HG03280 (cell line): ENCODE results near the gene PEAK1.
"Not testable (repeated sequence)": the region's sequence is repeated elsewhere in the genome, so short reads cannot be mapped to it uniquely, and the experiment has no call there.

ENCODE experiments used
- ATAC-seq: cut with Tn5 transposase; IDR thresholded peaks from one replicate; pipeline ENCODE4 v1.9.1; 2021; ENCODE audit warnings: mild to moderate bottlenecking, moderate library complexity; ENCODE audit not compliant: unreplicated experiment

PEAK1 gene

DNA sequence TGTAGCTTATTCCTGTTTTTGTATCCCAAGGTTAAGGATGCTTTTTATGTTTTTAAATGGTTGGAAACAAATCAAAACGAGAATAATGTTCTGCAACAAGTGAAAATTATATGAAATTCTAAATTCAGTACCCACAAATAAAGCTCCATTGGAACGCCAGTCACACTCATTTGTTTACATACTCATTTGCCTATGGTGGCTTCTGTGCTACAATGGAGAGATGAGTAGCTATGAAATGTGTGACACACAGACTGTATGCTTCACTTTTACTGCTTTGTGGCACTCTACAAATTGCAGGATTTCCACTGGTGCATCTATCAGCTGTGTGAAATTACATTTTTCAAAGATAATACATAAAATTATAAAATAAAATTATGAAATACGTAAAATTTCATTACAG is 236.8 kb downstream of the PEAK1 start:
- ATAC-seq, result no peak

DNA sequence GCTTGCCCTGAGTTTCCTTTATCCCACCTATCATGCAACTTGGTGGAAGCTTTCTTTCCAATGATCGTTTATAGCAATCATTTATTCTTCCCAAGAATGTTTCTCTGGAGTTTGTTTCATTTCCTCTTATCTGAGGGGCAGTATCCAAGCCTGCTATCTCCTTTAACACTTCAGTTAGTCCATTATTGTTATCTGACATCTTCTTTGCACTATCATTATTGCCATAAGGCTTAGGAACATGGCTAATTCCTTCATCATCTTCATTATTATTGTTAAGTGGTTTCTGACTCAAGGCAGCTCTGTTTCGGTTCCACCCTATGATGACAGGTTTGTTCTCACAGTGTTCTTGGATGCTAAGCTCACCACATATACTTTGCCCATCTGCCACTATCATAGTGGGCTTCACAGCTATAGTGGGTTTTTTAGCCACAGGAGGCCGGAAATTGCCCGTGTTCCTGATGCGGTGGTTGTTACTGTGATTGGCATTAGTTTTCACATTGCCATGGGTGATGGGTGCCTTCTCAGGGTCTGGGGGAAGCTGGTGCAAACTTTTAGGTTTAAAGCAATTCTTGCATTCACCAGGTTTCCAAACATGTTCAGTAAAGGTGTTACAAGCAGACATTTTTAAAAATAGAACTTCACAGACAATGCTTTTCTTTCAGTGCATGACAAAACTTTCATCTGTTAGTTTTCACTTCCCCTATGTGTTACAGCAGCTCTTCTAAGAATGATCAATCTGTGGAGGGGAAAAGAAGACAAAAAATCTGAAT is 238.4 kb downstream of the PEAK1 start:
- peak; percentile 62 for ATAC-seq

DNA sequence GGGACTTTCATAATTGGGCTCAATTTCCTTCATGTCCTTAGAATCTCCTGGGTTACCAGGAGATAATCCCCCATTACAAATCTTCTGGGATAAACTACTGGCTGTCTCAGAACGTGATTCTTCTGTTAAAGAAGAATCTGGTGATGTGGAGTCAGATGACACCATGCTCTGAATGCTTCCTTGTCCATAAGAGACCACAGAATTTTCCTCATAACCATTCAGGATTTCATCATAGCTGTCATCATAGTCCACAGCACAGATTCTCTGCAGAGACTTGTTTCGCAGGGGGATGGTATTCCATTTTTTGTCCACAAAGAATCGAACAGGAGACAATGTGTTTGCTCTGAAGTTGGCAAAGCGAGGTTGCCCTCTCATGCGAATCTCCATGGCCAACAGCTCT is 239.1 kb downstream of the PEAK1 start:
- no peak for ATAC-seq

DNA sequence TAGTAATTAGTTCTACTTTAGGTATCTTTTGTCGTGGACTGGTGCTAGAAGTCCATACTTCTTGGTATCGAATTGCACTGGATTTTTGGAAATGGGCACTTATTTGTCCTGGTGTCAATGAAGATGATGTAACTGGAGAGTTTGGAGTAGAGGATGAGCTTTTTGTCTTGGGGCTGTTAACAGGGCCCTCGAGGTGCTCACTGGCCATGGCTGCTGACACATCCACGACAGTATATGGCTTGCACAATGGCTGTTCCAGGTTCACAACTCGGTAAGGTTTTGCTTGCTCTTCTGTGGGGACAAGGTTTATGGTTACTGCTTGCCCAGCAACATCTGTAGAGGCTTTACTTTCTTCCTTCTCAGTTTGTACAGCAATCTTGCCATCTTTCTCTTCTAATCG is 239.6 kb downstream of the PEAK1 start:
- no peak for ATAC-seq

DNA sequence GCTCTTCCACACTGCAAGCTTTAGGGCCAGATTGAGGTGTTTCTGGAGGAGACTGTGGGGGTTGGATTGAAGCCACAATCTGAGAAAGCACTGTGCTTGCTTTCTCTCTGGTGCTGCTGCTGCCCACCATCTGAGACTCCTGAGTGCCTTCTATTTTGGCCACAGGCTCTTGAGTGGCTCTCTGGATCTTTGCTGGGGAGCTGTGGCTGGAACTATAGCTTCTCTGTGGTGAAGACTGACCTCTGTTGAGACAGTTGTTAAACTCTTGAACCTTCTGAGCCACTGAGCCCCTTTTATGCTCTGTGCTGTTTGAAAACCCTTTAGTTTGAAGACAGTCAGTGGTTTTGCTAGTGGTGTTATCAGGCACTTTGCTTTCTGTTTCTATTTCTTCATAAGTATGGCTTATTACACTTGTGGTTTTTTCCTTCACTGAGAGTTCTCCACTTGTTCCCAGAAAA is 240.3 kb downstream of the PEAK1 start:
- no peak for ATAC-seq

DNA sequence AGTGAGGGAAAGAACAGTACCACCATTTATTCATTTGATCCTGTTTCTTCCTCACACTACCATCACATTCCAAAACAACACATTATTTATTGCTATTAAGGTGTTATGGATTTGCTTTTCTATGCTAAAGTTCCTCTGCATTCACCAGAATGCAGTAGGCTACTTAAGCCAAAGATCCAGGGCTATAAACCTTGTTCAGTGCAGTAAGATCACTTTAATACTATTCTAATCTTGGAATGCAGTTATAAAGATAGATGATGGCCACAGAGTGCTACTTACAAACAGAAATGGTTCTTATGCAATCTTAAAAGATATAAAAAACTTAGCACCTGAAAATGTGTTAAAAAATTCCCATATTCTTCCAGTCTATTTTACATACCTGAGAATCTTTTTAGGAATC is 241.5 kb downstream of the PEAK1 start:
- no peak for ATAC-seq

DNA sequence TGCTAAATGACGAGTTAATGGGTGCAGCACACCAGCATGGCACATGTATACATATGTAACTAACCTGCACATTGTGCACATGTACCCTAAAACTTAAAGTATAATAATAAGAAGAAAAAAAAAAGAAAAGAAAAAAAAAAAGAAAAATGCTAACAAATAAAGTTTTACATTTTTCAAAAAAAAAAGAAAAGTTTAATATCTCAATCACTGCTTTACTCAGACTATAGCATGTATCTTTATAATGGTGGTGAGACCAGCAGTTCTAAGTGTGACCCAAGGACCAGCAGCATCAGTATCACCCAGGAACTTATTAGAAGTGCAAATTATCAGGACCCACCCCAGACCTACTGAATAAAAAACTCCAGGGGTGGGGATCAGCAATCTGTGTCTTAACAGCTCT is 243.8 kb downstream of the PEAK1 start:
- not testable (repeated sequence) for ATAC-seq

DNA sequence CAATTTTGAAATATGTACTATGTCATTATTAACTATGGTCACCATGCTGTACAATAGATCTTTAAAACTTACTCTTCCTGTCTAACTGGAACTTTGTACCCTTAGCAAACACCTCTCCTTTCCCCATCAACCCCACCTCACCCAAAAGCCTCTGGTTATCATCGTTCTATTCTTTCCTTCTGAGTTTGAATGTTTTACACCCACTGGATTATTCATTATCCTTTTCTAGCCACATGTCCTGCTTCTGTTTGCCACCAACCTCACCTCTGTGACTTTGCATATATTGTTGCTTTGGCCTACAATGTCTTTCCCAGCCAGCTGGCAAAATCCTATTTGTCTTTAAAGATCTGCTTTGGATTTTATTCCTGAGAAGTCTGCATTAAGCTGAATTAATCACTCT is 246.4 kb downstream of the PEAK1 start:
- no peak for ATAC-seq

DNA sequence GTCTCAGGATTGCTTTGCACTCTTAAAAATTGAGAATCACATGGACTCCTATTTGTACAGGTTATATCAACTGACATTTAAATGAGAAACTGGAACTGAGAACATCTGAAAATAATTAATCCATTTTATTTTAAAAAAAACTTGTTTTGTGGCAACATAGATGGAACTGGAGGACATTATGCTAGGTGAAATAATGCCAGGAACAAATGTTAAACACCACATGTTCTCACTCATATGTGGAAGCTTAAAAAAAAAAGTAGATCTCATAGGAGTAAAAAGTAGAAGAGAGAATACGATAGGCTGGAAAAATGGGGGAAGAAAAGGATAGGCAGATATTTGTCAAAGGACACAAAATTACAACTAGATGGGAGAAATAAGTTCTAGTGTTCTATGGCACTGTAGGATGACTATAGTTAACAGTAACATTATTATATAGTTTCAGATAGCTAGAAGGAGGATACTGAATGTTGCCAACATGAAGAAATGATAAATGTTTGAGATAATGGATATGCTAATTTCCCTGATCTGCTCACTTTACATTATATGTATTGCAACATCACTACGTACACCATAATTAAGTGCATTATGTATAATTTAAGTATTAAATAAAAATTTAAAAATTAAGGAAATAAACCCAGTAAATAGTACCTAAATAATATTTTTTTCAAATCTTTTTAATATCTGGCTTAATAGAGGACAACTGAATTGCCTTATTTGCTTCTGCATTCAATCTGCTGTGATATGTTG is 248.5 kb downstream of the PEAK1 start:
- no peak for ATAC-seq

DNA sequence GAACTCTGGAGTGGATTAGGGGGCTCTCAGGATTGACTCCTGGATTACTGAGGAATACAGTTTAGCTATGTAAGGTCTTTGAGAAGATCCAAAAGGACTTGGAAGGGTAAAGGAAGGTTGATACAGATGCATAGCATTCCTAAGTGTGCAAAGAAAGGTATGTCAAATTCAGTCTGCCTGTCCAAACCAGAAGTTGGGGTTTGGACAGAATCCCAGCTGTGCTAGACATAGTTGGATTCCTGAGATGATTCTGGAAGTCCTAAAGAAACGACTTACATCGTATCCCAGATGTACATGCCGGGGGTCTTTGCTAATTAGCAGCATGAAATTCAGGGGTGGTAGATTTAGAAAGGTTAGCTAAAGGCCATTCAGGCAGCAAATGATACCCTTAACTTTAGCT is 251.3 kb downstream of the PEAK1 start:
- ATAC-seq, result no peak

DNA sequence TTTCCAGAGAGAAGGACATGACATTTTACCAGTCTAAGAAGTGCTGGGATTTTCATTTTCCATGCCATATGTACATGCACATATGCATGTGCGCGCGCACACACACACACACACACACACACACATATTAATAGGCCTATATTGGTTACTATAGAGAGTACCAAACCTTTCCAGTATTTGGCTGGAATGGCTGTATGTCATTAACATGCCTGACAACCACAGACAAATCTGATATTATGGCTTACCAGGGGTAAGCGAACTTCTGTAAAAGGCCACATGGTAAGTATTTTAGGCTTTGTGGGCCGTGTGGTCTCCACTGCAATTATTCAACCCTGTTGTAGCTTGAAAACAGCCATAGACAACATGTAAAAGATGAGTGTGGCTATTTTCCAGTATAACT is 251.8 kb downstream of the PEAK1 start:
- ATAC-seq, result no peak

DNA sequence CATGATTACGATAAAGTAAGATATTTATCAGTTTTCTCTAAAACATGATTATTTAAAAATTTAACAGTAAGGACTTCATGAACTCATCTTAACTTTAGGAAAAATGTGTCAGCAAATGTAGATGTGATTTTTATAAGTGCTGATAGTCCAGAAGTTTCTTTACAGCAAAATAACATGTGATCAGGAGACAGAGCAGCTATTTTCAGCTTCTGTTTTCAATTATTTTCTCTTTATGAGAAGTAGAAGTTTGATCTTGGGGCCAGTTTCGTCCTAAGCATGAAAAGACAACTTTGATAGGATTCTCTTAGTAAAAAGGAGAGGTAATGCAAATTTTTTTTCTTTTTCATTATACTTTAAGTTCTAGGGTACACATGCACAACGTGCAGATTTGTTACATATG is 252.5 kb downstream of the PEAK1 start:
- no peak for ATAC-seq

DNA sequence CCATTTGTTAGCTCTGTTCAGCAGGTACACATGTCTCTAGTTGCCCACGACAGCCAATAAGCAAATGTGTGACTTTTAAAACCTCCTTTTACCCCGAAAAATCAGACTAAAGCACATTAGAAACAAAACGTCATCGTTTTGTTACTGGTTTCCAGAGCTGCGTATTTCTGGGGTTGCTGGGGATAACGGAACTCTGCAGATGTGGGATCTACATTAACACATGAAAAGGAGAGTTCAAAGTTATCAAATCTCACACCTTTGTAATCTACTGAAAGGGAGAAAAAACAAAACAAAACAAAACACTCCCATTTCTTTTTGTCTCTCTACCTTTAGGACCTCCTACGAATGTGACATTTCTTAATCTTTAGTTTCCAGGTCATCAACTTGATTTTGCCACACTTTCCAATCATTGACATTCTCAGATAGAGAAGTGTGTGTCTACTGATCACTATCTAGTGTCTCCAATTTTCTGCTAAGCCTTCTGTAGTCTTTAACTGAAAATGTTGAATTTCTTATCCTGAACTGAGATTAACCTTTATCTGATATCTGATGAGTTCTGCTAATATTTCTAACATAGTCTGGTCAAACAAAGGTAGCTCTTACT is 256.0 kb downstream of the PEAK1 start:
- no peak for ATAC-seq

DNA sequence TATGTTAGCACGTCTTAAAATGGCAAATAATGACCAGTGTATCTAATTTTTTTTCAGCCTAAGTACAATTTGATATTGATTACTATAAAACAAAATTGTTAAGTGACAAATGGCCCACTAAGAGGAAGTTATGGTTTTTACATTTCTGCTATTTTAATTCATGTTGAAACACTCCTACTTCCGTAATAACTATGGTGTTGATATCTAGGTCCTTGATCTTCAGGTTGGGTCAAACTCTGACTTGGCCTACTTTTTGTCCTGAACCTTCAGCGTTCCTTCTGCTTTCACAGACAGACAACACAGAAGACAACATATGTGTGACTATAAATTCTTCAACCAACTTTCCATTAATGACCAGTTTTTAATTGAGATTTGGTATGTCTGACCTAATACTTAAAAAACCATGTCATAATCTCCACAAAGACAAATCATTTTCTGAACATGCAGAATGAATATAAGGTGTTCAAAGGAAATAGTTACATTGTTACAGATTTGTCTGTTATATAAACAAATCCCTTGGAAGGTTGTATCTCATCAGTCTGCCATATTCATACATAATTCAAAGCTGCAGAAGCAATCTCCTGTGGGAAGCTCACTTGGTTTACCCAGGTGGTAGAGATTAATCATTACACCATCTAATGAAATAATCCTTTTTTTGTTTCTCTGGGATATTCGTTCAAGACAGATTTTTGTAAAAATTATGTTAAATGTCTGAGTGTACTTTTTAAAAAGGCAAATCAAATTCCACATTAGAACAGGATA is 256.9 kb downstream of the PEAK1 start:
- ATAC-seq, result no peak

DNA sequence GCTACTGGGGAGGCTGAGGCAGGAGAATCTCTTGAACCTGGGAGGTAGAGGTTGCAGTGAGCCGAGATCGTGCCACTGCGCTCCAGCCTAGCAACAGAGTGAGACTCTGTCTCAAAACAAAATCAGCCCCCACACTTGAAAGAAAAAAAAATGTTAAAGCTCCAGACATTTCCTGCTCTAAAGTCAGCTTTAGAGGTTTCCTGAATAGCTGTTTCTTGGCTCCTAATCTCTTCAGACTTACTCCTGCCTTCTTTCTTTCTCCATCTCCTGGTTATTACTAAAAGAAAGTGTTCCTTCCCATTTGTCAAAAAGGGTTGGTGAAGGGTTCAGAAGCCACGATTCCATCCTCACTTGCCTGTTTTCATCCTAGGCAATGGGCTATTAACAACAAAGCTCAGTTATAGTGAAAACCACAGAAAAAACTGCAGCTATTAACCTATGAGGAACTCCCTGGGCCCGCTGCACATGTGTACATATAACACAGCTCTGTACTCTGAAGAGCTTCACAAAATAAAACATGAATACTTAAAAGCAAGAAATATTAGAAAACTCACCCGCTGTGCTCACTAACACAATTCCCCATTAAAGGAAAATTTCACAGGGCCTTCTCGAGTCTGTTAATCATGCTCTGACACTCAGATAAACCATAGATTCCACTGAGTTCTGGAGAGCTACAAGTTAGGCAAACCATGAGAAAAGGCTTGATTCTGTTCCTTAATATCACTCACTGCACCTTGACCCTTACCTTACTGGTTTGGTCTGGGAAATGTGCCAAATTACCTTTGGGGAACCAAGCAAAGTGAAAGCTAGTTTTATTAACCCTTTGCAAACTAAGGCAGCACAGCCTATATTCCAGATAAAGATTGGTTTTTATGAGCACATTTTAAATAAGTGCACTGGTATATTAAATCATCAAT is 259.1 kb downstream of the PEAK1 start:
- ATAC-seq, result no peak

DNA sequence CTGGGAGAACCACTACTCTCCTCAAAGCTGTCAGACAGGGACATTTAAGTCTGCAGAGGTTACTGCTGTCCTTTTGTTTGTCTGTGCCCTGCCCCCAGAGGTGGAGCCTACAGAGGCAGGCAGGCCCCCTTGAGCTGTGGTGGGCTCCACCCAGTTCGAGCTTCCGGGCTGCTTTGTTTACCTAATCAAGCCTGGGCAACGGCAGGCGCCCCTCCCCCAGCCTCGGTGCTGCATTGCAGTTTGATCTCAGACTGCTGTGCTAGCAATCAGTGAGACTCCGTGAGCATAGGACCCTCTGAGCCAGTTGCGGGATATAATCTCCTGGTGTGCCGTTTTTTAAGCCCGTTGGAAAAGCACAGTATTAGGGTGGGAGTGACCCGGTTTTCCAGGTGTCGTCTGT is 263.9 kb downstream of the PEAK1 start:
- not testable (repeated sequence) for ATAC-seq

DNA sequence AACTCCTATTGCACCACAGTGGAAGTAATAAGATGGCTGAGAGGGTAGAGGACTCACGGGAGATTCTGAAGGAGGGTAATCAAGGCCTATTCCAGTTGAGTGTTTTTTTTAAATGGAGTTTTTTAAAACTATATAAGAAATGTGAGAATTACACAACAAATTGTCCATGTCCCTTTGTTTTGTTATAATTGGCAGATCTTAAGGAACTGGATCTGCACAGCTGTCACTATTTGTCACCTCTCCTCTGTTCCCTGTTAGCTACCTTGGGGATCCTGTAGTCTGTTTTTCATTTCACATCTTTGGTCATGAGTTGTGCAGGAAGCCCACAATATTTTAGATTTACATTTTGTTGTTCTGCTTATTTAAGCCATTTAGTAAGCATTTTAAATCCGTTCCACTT is 271.7 kb downstream of the PEAK1 start:
- no peak for ATAC-seq

DNA sequence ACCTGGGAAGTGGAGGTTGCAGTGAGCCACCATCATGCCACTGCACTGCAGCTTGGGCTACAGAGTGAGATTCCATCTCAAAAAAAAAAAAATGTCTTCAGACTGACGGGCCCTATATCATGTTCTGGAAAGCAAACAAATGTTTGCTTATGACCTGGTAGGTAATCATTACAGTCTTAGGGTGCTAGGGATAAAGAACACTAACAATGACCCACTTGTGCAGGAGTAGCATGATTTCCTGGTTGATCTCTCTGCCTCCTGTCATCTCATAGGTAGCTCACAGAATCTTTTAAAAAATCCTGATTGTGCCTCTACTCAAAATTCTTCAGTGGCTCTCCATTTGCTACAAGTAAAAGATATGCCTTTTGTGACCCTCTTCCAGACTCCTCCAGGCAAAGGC is 274.5 kb downstream of the PEAK1 start:
- no peak for ATAC-seq

DNA sequence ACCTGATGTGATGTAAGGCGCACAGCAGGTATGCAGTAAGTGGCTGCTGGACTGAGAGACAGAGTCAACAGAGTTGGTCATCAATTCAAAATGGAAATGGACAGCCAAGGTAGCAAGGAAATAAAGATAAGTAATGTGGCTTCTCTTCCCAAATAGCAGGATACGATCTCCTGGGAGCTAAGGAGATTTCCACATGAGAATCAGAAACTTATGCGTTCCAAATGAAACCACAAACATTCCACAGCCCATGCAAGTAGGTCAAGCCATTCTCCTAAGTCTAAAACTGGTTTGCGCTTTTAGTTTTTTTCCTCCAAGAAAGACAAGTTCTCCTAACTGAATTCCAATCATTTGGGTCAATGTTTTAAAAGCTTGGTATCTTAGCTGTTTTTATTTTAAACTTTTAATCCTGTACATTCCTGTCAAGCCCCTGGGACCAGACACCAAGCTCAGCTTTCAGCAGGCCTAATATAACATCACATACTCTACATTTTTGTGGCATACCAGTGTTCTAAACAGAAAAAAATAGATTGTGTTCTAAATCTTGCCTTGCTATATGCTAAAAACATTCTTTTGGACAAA is 275.3 kb downstream of the PEAK1 start:
- ATAC-seq, result no peak

DNA sequence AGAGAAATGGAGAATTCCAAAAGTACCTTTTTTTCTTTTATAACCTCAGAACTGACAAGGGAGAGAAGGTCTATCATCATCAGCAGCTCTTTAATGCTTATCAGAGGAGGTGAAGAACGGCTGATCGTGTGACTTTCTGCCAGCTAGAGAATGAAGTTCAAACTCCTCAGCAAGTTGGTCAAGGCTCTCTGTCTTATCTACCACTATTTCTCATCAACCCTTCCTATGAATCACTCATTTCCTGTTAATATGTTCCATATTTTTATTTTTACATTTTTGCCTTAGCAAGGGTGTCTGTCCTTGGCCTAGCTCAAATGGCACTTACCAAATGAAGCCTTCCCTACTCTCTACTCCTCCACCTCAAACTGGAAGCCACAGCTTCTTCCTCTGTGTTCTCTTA is 275.9 kb downstream of the PEAK1 start:
- ATAC-seq, result no peak
